ENCODE measurements around the gene CNGA1. TPM values are rescaled to one million over a fixed set of nuclear protein-coding genes. Genes with fewer than 3 reads are reported as not detected.

Gene CNGA1
- total and polyA plus RNA-seq, 11 donors: 0.19 to 1.9 (median 0.71) TPM; not detected in 3

DNA sequence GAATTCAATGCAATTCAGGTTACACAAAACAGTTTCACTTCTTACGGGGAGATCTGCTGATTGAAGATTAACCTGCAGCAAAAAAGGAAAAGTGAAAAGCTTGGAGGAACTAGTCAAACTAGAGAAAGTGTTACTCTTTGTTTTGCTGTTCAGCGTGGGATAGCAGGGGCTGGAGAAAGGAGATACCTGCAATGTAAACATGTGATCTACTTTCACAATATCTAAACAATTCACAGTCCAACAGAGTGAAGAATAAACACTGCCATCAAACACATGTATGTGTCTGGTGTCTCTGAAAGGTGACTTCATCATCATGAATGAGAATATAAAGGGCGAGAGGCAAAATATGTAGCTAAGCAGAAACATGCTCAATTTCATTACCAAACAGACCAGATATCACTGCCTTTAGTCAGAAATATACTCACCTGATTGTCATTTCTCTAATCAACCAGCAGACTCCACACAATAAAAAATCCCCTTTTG lies 26.5 kb upstream of the CNGA1 start:
- H3K9me3 ChIP-seq: no peaks in the 10 kb centered on the region
- ATAC-seq (no peak), DNase-seq (no peak)
- no peaks in the 10 kb centered on the region for H3K36me3 ChIP-seq
- WGBS, 4 donors: 71 to 76% (median 75%) methylated on average over 3 of the region's 3 CpGs
- no peak overlapping the region for H3K4me3 ChIP-seq
- H3K27ac ChIP-seq: no peak overlapping the region
- H3K27me3 ChIP-seq: peaks cover 0 to 38% (median 0%) of the 10 kb centered on the region in 9 donors
- TF ChIP-seq POLR2A (IDR thresholded peaks at IDR 0.05): no peak
- TF ChIP-seq, protein P1, sequence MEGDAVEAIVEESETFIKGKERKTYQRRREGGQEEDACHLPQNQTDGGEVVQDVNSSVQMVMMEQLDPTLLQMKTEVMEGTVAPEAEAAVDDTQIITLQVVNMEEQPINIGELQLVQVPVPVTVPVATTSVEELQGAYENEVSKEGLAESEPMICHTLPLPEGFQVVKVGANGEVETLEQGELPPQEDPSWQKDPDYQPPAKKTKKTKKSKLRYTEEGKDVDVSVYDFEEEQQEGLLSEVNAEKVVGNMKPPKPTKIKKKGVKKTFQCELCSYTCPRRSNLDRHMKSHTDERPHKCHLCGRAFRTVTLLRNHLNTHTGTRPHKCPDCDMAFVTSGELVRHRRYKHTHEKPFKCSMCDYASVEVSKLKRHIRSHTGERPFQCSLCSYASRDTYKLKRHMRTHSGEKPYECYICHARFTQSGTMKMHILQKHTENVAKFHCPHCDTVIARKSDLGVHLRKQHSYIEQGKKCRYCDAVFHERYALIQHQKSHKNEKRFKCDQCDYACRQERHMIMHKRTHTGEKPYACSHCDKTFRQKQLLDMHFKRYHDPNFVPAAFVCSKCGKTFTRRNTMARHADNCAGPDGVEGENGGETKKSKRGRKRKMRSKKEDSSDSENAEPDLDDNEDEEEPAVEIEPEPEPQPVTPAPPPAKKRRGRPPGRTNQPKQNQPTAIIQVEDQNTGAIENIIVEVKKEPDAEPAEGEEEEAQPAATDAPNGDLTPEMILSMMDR (IDR thresholded peaks at IDR 0.05): no peak
- peaks cover 0 to 18% (median 6%) of the 10 kb centered on the region in 12 donors for H3K4me1 ChIP-seq
- intact Hi-C loops (cut with DNase I): no loop called here

DNA sequence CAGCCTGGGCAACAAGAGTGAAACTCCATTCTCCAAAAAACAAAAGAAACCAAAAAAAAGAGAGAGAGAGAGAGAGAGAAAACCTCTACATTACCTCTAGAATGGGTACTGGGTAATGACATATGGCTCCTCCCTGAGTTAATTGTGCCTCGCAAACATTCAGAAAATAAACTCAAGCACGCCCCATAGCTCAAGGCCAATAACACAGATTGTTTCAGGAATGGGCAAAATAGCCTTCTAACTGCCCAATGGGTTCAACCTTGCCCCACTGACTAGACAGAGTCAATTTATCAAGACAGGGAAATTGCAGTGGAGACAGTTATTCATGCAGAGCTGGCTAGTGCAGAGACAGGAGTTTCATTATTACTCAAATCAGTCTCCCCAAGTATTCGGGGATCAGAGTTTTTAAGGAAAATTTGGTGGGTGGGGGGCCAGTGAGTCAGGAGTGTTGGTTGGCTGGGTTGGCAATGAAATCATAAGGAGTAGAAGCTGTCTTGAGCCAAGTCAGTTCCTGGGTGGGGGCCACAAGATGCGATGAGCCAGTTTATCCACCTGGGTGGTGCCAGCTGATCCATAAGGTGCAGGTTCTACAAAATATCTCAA lies 25.2 kb upstream of the CNGA1 start:
- no peak overlapping the region for H3K4me3 ChIP-seq
- 82 to 93% (median 88%) methylated on average over 4 of the region's 4 CpGs for WGBS, 4 donors
- intact Hi-C loops (cut with DNase I): no loop called here
- H3K27ac ChIP-seq: no peak overlapping the region
- no peaks in the 10 kb centered on the region for H3K9me3 ChIP-seq
- H3K4me1 ChIP-seq: peaks cover 0 to 5% (median 0%) of the 10 kb centered on the region in 12 donors
- ATAC-seq (no peak), DNase-seq (no peak)
- H3K27me3 ChIP-seq: peaks cover 0 to 38% (median 0%) of the 10 kb centered on the region in 9 donors
- TF ChIP-seq POLR2A (IDR thresholded peaks at IDR 0.05): no peak
- TF ChIP-seq, protein P1 (IDR thresholded peaks at IDR 0.05): no peak
- no peaks in the 10 kb centered on the region for H3K36me3 ChIP-seq

DNA sequence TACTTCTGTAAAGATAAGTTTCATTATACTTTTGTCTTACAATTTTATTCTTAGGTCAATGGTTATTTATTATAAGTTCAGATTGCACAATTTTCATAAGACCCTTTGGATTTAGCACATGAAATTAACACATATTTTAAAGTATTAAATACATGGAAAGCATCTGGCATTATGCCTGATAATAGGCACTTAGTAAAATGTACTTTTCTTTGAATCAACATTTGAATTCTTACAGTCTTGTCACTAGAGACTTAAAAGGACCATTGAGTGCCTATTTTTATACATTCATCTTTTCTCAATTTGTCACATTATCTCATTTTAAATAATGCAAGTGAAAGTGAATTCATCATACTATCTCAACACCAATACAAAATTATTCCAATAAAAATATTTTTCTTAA lies 23.1 kb upstream of the CNGA1 start:
- TF ChIP-seq, protein P1 (IDR thresholded peaks at IDR 0.05): no peak
- no peak for TF ChIP-seq POLR2A (IDR thresholded peaks at IDR 0.05)
- Histone ChIP-seq H3K4me3 (no peak overlapping the region), H3K4me1 (no peaks in the 10 kb centered on the region), H3K9me3 (no peaks in the 10 kb centered on the region), H3K36me3 (no peaks in the 10 kb centered on the region), H3K27ac (no peak overlapping the region), H3K27me3 (peaks cover 0 to 20% (median 0%) of the 10 kb centered on the region in 9 donors)
- no peak for ATAC-seq
- intact Hi-C loops (cut with DNase I): no loop called here
- DNase-seq: no peak

DNA sequence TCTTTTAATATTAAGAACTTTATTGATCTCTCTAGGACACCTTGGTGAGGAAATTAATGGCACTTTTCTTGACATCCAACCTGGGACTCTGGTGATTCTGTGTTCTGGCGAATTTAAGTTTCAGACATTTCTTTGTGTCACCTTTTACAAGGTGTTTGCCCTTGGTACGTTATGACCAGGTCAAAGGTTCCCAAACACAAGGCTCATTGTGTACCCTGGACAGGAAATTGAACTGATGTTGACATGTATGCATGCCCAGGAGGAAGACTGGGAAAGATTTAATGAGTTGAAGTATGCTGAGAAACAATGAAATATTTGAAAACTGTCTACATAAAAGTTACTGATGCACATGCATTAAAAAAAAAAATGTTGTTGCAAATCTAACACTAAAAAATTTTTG lies 22.2 kb upstream of the CNGA1 start:
- no peaks in the 10 kb centered on the region for H3K36me3 ChIP-seq
- H3K4me3 ChIP-seq: no peak overlapping the region
- H3K27me3 ChIP-seq: peaks cover 0 to 12% (median 0%) of the 10 kb centered on the region in 9 donors
- no peak overlapping the region for H3K27ac ChIP-seq
- DNase-seq (no peak), ATAC-seq (no peak)
- intact Hi-C loops (cut with DNase I): no loop called here
- 15 to 28% (median 20%) methylated on average over 2 of the region's 2 CpGs for WGBS, 4 donors
- H3K9me3 ChIP-seq: no peaks in the 10 kb centered on the region
- no peaks in the 10 kb centered on the region for H3K4me1 ChIP-seq
- TF ChIP-seq POLR2A (IDR thresholded peaks at IDR 0.05): no peak

DNA sequence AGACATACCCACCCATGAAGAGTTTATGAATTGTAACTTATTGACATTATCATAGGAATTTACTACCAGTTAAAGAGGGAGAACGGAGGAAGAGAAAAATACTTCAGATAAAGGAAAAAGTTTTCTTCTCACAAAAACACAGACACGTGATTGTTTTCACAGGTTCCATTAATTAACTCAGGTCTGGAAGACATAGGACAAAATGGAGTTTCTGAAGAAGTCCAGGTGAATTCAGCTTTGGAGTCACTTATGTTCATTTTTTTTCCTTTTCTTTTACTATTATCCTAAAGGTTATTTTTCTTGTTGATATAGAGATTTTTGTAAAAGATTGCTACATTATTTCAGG lies 20.6 kb upstream of the CNGA1 start:
- WGBS, 4 donors: 65 to 79% (median 71%) methylated on average over 2 of the region's 2 CpGs
- no peak overlapping the region for H3K4me3 ChIP-seq
- DNase-seq (no peak), ATAC-seq (no peak)
- no peak overlapping the region for H3K27ac ChIP-seq
- TF ChIP-seq, protein P1 (IDR thresholded peaks at IDR 0.05): no peak
- TF ChIP-seq POLR2A (IDR thresholded peaks at IDR 0.05): no peak
- H3K36me3 ChIP-seq: no peaks in the 10 kb centered on the region
- intact Hi-C loops (cut with DNase I): no loop called here
- peaks cover 0 to 6% (median 0%) of the 10 kb centered on the region in 9 donors for H3K27me3 ChIP-seq
- peaks cover 0 to 6% (median 0%) of the 10 kb centered on the region in 12 donors for H3K4me1 ChIP-seq
- no peaks in the 10 kb centered on the region for H3K9me3 ChIP-seq

All from heart left ventricle (tissue), 16 donors.